ENCODE measurements around the gene MT1H. TPM values are rescaled to one million over a fixed set of nuclear protein-coding genes. Genes with fewer than 3 reads are reported as not detected.

The MT1H gene
- total and polyA plus RNA-seq, 9 of the 15 experiments (the other 6 are each of a cell fraction or from before 2014, with no cell fraction given): 0.13 to 0.37 TPM; not detected in 7

DNA sequence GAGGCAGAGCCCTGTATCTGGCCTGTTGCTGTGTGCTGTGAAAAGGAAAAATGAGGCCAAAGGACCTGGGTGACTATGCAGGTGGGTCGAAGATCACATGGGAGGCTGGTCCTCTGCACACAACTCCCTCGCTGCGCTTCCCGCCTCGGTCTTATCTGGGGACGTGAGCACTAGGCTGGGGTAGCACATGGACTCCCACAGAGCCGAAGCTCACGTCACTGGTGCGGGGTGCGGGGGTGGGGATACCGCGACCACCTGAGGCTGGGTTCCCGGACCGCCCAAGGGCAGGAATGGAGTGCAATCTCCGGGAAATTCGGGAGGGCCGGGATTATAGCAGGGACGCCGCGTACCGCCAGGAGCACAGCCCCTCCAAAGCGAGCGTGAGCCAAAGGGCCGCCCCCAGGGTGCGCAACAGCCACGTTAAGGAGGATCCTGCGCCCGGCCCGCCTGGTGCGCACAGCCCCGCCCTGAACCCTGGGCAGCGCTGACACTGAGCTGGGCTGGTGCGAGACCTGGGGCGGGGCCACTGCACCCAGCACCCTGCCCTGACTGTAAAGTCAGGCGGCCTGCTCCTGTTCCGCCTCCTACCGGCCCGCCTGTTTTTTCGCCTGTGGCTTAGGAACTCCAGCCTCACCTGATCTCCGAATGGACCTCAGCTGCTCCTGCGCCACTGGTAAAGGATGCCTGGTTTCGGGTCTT lies 26.4 kb upstream of the MT1H start (continued):
- TF ChIP-seq TAF7 (tag; IDR thresholded peaks at IDR 0.05) (no peak), NCOA6 (IDR thresholded peaks at IDR 0.05) (no peak), SETDB1 (IDR thresholded peaks at IDR 0.05; ENCODE audit: low read length) (no peak), ELF2 (CRISPR knock-in tag; IDR thresholded peaks at IDR 0.05) (no peak), SAP30 (IDR thresholded peaks at IDR 0.05; ENCODE audit: borderline replicate concordance, insufficient read depth, low read depth, low read length, poor library complexity, severe bottlenecking) (no peak), CTBP1 (IDR thresholded peaks at IDR 0.05; ENCODE audit: borderline replicate concordance) (peak; percentile 40; the same call in 1 of the 2 replicates), SREBF1 (IDR thresholded peaks at IDR 0.05; ENCODE audit: borderline replicate concordance, low read depth, low read length) (no peak), NRF1 (conservative IDR thresholded peaks at IDR 0.05 in 1 of 2, IDR thresholded peaks at IDR 0.05 in 1 of 2) (peak; percentile 80 to 84), NFXL1 (CRISPR knock-in tag; IDR thresholded peaks at IDR 0.05) (no peak)
- TF ChIP-seq, protein P1, sequence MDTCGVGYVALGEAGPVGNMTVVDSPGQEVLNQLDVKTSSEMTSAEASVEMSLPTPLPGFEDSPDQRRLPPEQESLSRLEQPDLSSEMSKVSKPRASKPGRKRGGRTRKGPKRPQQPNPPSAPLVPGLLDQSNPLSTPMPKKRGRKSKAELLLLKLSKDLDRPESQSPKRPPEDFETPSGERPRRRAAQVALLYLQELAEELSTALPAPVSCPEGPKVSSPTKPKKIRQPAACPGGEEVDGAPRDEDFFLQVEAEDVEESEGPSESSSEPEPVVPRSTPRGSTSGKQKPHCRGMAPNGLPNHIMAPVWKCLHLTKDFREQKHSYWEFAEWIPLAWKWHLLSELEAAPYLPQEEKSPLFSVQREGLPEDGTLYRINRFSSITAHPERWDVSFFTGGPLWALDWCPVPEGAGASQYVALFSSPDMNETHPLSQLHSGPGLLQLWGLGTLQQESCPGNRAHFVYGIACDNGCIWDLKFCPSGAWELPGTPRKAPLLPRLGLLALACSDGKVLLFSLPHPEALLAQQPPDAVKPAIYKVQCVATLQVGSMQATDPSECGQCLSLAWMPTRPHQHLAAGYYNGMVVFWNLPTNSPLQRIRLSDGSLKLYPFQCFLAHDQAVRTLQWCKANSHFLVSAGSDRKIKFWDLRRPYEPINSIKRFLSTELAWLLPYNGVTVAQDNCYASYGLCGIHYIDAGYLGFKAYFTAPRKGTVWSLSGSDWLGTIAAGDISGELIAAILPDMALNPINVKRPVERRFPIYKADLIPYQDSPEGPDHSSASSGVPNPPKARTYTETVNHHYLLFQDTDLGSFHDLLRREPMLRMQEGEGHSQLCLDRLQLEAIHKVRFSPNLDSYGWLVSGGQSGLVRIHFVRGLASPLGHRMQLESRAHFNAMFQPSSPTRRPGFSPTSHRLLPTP (IDR thresholded peaks at IDR 0.05; ENCODE audit: borderline replicate concordance, extremely low read depth, insufficient read length): no peak
- TF ChIP-seq, protein P2, sequence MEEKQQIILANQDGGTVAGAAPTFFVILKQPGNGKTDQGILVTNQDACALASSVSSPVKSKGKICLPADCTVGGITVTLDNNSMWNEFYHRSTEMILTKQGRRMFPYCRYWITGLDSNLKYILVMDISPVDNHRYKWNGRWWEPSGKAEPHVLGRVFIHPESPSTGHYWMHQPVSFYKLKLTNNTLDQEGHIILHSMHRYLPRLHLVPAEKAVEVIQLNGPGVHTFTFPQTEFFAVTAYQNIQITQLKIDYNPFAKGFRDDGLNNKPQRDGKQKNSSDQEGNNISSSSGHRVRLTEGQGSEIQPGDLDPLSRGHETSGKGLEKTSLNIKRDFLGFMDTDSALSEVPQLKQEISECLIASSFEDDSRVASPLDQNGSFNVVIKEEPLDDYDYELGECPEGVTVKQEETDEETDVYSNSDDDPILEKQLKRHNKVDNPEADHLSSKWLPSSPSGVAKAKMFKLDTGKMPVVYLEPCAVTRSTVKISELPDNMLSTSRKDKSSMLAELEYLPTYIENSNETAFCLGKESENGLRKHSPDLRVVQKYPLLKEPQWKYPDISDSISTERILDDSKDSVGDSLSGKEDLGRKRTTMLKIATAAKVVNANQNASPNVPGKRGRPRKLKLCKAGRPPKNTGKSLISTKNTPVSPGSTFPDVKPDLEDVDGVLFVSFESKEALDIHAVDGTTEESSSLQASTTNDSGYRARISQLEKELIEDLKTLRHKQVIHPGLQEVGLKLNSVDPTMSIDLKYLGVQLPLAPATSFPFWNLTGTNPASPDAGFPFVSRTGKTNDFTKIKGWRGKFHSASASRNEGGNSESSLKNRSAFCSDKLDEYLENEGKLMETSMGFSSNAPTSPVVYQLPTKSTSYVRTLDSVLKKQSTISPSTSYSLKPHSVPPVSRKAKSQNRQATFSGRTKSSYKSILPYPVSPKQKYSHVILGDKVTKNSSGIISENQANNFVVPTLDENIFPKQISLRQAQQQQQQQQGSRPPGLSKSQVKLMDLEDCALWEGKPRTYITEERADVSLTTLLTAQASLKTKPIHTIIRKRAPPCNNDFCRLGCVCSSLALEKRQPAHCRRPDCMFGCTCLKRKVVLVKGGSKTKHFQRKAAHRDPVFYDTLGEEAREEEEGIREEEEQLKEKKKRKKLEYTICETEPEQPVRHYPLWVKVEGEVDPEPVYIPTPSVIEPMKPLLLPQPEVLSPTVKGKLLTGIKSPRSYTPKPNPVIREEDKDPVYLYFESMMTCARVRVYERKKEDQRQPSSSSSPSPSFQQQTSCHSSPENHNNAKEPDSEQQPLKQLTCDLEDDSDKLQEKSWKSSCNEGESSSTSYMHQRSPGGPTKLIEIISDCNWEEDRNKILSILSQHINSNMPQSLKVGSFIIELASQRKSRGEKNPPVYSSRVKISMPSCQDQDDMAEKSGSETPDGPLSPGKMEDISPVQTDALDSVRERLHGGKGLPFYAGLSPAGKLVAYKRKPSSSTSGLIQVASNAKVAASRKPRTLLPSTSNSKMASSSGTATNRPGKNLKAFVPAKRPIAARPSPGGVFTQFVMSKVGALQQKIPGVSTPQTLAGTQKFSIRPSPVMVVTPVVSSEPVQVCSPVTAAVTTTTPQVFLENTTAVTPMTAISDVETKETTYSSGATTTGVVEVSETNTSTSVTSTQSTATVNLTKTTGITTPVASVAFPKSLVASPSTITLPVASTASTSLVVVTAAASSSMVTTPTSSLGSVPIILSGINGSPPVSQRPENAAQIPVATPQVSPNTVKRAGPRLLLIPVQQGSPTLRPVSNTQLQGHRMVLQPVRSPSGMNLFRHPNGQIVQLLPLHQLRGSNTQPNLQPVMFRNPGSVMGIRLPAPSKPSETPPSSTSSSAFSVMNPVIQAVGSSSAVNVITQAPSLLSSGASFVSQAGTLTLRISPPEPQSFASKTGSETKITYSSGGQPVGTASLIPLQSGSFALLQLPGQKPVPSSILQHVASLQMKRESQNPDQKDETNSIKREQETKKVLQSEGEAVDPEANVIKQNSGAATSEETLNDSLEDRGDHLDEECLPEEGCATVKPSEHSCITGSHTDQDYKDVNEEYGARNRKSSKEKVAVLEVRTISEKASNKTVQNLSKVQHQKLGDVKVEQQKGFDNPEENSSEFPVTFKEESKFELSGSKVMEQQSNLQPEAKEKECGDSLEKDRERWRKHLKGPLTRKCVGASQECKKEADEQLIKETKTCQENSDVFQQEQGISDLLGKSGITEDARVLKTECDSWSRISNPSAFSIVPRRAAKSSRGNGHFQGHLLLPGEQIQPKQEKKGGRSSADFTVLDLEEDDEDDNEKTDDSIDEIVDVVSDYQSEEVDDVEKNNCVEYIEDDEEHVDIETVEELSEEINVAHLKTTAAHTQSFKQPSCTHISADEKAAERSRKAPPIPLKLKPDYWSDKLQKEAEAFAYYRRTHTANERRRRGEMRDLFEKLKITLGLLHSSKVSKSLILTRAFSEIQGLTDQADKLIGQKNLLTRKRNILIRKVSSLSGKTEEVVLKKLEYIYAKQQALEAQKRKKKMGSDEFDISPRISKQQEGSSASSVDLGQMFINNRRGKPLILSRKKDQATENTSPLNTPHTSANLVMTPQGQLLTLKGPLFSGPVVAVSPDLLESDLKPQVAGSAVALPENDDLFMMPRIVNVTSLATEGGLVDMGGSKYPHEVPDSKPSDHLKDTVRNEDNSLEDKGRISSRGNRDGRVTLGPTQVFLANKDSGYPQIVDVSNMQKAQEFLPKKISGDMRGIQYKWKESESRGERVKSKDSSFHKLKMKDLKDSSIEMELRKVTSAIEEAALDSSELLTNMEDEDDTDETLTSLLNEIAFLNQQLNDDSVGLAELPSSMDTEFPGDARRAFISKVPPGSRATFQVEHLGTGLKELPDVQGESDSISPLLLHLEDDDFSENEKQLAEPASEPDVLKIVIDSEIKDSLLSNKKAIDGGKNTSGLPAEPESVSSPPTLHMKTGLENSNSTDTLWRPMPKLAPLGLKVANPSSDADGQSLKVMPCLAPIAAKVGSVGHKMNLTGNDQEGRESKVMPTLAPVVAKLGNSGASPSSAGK (IDR thresholded peaks at IDR 0.05): peak; percentile 92
- TF ChIP-seq, protein P3, sequence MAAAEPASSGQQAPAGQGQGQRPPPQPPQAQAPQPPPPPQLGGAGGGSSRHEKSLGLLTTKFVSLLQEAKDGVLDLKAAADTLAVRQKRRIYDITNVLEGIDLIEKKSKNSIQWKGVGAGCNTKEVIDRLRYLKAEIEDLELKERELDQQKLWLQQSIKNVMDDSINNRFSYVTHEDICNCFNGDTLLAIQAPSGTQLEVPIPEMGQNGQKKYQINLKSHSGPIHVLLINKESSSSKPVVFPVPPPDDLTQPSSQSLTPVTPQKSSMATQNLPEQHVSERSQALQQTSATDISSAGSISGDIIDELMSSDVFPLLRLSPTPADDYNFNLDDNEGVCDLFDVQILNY (CRISPR knock-in tag; IDR thresholded peaks at IDR 0.05): no peak

All from K562 (cell line).